ENCODE measurements around the gene NEURL4. TPM values are rescaled to one million over a fixed set of nuclear protein-coding genes. Genes with fewer than 3 reads are reported as not detected.

The NEURL4 gene
- total RNA-seq, 1 experiment from 2014 or later: 46.5 TPM

DNA sequence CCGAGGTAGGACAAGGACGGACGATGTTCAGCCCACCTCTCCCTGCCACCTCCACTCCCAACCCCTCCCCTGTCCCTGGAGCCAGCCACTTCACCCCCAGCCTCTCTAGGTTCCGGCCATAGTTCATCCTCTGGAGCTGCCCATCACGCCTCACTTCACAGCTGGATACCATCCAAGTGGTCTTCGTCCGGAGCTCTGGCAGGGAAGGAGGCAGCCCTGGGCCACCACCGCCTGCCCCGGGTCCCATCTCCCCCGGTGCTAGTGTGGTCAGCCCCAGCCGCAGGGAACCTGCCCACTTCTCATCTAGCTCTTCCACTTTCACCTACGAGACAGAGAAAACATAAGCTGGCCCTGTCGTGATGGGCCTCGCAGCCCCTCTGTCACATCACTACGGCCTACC, 7.7 kb downstream of the NEURL4 start:
- H3K79me2 ChIP-seq (ENCODE audit: low read depth): peaks cover under 1% of the 10 kb centered on the region; the same call in 1 of the 2 replicates
- DNase-seq: no peak
- H3K9me3 ChIP-seq (ENCODE audit: insufficient read depth, low read depth): no peaks in the 10 kb centered on the region
- no TSS peak for BruUV-seq (replicated peaks)
- no peaks in the 10 kb centered on the region; the same call in 1 of the 2 replicates for H4K20me1 ChIP-seq (ENCODE audit: insufficient read depth)
- no peaks in the 10 kb centered on the region for H3K27me3 ChIP-seq (ENCODE audit: insufficient read depth, low read depth)
- H3K36me3 ChIP-seq (ENCODE audit: low read depth): peaks cover 4% of the 10 kb centered on the region; the same call in 1 of the 2 replicates
- H3F3A ChIP-seq (ENCODE audit: insufficient read depth, low read depth): peaks cover 14% of the 10 kb centered on the region
- no peak overlapping the region for H2AFZ ChIP-seq
- TF ChIP-seq EZH2 (IDR thresholded peaks at IDR 0.05; ENCODE audit: low read depth): no peak
- TF ChIP-seq, protein P1, sequence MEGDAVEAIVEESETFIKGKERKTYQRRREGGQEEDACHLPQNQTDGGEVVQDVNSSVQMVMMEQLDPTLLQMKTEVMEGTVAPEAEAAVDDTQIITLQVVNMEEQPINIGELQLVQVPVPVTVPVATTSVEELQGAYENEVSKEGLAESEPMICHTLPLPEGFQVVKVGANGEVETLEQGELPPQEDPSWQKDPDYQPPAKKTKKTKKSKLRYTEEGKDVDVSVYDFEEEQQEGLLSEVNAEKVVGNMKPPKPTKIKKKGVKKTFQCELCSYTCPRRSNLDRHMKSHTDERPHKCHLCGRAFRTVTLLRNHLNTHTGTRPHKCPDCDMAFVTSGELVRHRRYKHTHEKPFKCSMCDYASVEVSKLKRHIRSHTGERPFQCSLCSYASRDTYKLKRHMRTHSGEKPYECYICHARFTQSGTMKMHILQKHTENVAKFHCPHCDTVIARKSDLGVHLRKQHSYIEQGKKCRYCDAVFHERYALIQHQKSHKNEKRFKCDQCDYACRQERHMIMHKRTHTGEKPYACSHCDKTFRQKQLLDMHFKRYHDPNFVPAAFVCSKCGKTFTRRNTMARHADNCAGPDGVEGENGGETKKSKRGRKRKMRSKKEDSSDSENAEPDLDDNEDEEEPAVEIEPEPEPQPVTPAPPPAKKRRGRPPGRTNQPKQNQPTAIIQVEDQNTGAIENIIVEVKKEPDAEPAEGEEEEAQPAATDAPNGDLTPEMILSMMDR (conservative IDR thresholded peaks at IDR 0.05): no peak
- POLR2A ChIA-PET (ENCODE audit: unreplicated experiment): no interaction called here
- no peak overlapping the region for H3K27ac ChIP-seq
- H3K4me3 ChIP-seq: no peak overlapping the region
- peaks cover under 1% of the 10 kb centered on the region; the same call in 1 of the 2 replicates for H3K4me1 ChIP-seq (replicated peaks; ENCODE audit: insufficient read depth)
- H3K9me2 ChIP-seq (ENCODE audit: insufficient read depth): no peaks in the 10 kb centered on the region
- no peak overlapping the region for H3K4me2 ChIP-seq
- CTCF ChIA-PET: no interaction called here
- intact Hi-C loops (cut with micrococcal nuclease; ENCODE audit: unreplicated experiment): no loop called here

DNA sequence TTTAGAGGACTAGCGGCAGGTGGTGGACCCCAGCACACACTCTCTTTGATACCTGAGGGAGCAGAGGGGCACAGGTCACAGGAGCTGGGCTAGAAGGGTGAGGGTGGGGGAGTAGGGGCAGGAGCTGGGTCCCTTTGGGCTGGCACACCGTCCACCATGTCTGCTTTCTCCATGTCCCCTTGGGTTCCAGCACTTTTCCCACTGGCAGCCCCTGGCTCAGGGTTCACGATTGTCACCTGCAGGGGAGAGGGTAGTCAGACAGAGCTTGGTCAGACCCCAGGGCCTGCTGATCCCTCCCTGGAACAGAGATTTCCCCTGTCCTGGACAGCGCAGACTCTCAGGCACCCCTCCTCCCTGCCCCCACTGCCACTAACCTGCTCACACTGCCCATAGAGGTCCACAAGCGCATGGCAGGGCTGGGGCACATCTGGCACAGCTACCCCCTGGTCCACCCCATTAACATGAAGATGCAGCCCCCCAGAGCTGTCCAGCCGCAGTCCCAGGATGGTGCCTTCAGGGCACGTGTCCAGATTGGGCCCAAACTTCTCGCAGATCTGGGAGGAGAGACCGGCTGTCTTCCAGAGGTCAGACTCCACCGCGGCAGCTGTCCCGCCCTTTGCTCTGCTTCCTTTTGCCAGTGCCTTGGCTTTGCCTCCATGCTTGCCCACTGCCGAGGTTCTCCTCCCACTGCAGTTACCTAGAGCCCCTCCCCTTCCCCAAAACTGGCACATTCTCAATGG, 10.8 kb downstream of the NEURL4 start:
- TF ChIP-seq, protein P1 (conservative IDR thresholded peaks at IDR 0.05): no peak
- no peak for TF ChIP-seq EZH2 (IDR thresholded peaks at IDR 0.05; ENCODE audit: low read depth)
- Histone ChIP-seq H3K36me3 (ENCODE audit: low read depth) (0 out of 2 replicates have a peak, but pooled peaks cover 6% of the 10 kb centered on the region), H3K27me3 (ENCODE audit: insufficient read depth, low read depth) (no peaks in the 10 kb centered on the region), H3K27ac (no peak overlapping the region), H3K79me2 (ENCODE audit: low read depth) (peaks cover 15% of the 10 kb centered on the region; the same call in 1 of the 2 replicates), H3K4me1 (replicated peaks; ENCODE audit: insufficient read depth) (peaks cover 21% of the 10 kb centered on the region), H3K9me3 (ENCODE audit: insufficient read depth, low read depth) (no peaks in the 10 kb centered on the region), H3K9me2 (ENCODE audit: insufficient read depth) (no peaks in the 10 kb centered on the region), H3K4me3 (no peak overlapping the region), H3K4me2 (no peak overlapping the region), H4K20me1 (ENCODE audit: insufficient read depth) (peaks cover 13% of the 10 kb centered on the region), H2AFZ (no peak overlapping the region), H3F3A (ENCODE audit: insufficient read depth, low read depth) (peaks cover 38% of the 10 kb centered on the region)
- ChIA-PET POLR2A (ENCODE audit: unreplicated experiment) (no interaction called here), CTCF (no interaction called here)
- DNase-seq: no peak
- intact Hi-C loops (cut with micrococcal nuclease; ENCODE audit: unreplicated experiment): no loop called here
- BruUV-seq (replicated peaks): no TSS peak

DNA sequence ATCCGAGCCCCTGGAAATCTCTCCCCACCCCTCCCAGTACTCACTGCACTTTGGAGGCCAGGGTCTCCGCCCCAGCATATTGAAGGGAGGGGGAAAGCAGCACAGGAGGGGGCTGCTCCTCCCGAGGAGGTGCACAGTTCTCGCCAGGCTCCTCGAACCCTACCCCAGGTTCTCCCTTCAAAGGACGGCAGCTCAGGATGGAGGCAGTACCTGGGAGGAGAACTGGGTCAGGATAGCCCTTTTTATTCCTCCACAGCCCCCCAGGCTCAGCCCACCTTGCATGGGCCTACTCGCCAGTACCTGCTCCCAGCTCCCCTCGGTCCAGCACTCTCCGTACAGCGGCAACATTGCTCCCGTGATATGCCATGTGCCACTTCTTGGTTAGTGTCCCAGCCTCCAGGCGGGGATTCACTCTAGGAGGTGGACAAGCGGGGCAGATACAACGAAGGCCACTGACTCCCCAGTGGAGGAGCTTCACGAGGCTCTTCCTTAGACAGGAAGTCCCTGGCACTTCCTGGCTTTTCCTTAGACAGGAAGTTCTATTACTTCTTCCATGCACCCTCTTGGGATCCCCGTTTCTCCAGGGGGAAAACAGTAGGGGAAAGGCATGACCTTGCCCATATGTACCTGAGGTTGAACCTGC, 11.9 kb downstream of the NEURL4 start:
- peaks cover 48% of the 10 kb centered on the region for H3F3A ChIP-seq (ENCODE audit: insufficient read depth, low read depth)
- no peaks in the 10 kb centered on the region for H3K9me2 ChIP-seq (ENCODE audit: insufficient read depth)
- H3K79me2 ChIP-seq (ENCODE audit: low read depth): peaks cover 23% of the 10 kb centered on the region; the same call in 1 of the 2 replicates
- no peak overlapping the region for H3K27ac ChIP-seq
- no peak overlapping the region for H2AFZ ChIP-seq
- peaks cover 23% of the 10 kb centered on the region for H4K20me1 ChIP-seq (ENCODE audit: insufficient read depth)
- H3K4me1 ChIP-seq (replicated peaks; ENCODE audit: insufficient read depth): peaks cover 22% of the 10 kb centered on the region
- no peak overlapping the region for H3K4me3 ChIP-seq
- no TSS peak for BruUV-seq (replicated peaks)
- H3K4me2 ChIP-seq: no peak overlapping the region
- peaks cover 9% of the 10 kb centered on the region for H3K36me3 ChIP-seq (ENCODE audit: low read depth)
- POLR2A ChIA-PET (ENCODE audit: unreplicated experiment): no interaction called here
- H3K27me3 ChIP-seq (ENCODE audit: insufficient read depth, low read depth): no peaks in the 10 kb centered on the region
- no peaks in the 10 kb centered on the region for H3K9me3 ChIP-seq (ENCODE audit: insufficient read depth, low read depth)
- no peak for DNase-seq
- CTCF ChIA-PET: no interaction called here
- no peak for TF ChIP-seq EZH2 (IDR thresholded peaks at IDR 0.05; ENCODE audit: low read depth)
- TF ChIP-seq, protein P1 (conservative IDR thresholded peaks at IDR 0.05): no peak
- intact Hi-C loops (cut with micrococcal nuclease; ENCODE audit: unreplicated experiment): no loop called here

All from PC-9 (cell line).